Nephron (organoid): ENCODE measurements around the gene STK16.
"Not testable (repeated sequence)": the region's sequence is repeated elsewhere in the genome, so short reads cannot be mapped to it uniquely, and the experiment has no call there.

Experiments used
- H3K27ac Mint-ChIP-seq, 3 experiments: 2 replicates each; pipeline ENCODE4 v1.8.0; 2020; ENCODE audit warnings: mixed read lengths in 3 of 3, mild to moderate bottlenecking in 2 of 3, moderate library complexity in 1 of 3
- H3K27me3 Mint-ChIP-seq: 2 replicates; pipeline ENCODE4 v1.8.0; 2021; ENCODE audit warnings: low read depth, mild to moderate bottlenecking, moderate library complexity, mixed read lengths
- H3K36me3 Mint-ChIP-seq: 2 replicates; pipeline ENCODE4 v1.8.0; 2020; ENCODE audit warnings: low read depth, mixed read lengths
- H3K4me1 Mint-ChIP-seq: 2 replicates; pipeline ENCODE4 v1.8.0; 2020; ENCODE audit warnings: mixed read lengths
- H3K4me3 Mint-ChIP-seq, 3 experiments: 2 replicates each; pipeline ENCODE4 v1.8.0; 2020; ENCODE audit warnings: mild to moderate bottlenecking in 3 of 3, mixed read lengths in 3 of 3, moderate library complexity in 2 of 3
- H3K9me3 Mint-ChIP-seq: 2 replicates; pipeline ENCODE4 v1.8.0; 2020; ENCODE audit warnings: mixed read lengths
- CTCF ChIP-seq, 3 experiments: fragments of 200-600 bp; sonication (generic); IDR thresholded peaks; one replicate each; pipeline ENCODE4 v1.5.0; 2021; ENCODE audit warnings: antibody characterized with exemption in 3 of 3; ENCODE audit not compliant: unreplicated experiment in 3 of 3

STK16 gene

GRCh38 chr2:219252084-219252483 is 6.8 kb downstream of the STK16 start:
- H3K27ac Mint-ChIP-seq: peak overlapping the region in 1 of 3 experiments; percentile 68
- TF ChIP-seq CTCF (IDR thresholded peaks at IDR 0.05; ENCODE audit: unreplicated experiment in 3 of 3): no peak
- peaks cover 62% of the 10 kb centered on the region for H3K27me3 Mint-ChIP-seq
- no peaks in the 10 kb centered on the region for H3K9me3 Mint-ChIP-seq
- no peaks in the 10 kb centered on the region for H3K36me3 Mint-ChIP-seq
- peaks cover 49% of the 10 kb centered on the region for H3K4me1 Mint-ChIP-seq
- H3K4me3 Mint-ChIP-seq: peak overlapping the region; percentile 15 to 83 (median 77)

GRCh38 chr2:219252570-219252899 is 7.3 kb downstream of the STK16 start:
- Mint-ChIP-seq H3K27ac (peak overlapping the region; percentile 15 to 75 (median 45)), H3K9me3 (no peaks in the 10 kb centered on the region), H3K4me1 (peaks cover 49% of the 10 kb centered on the region), H3K27me3 (peaks cover 62% of the 10 kb centered on the region), H3K4me3 (peak overlapping the region; percentile 77 to 83 (median 77)), H3K36me3 (no peaks in the 10 kb centered on the region)
- no peak for TF ChIP-seq CTCF (IDR thresholded peaks at IDR 0.05; ENCODE audit: unreplicated experiment in 3 of 3)

GRCh38 chr2:219252900-219253752 is 7.8 kb downstream of the STK16 start, which contains the start of gene TUBA4B:
TUBA4B (plus strand) TSS chr2:219253243; CDS start chr2:219253408, 165 bp downstream.
- Mint-ChIP-seq H3K27ac (peak within 1 kb of the TSS; percentile 15 to 75 (median 45)), H3K4me3 (peak within 1 kb of the TSS; percentile 77 to 83 (median 77)), H3K9me3 (no peaks in the 10 kb centered on the region), H3K36me3 (no peaks in the 10 kb centered on the region), H3K4me1 (peaks cover 49% of the 10 kb centered on the region), H3K27me3 (peaks cover 63% of the 10 kb centered on the region)
- TF ChIP-seq CTCF (IDR thresholded peaks at IDR 0.05; ENCODE audit: unreplicated experiment in 3 of 3): no peak

GRCh38 chr2:219253753-219254589 is 8.7 kb downstream of the STK16 start, which contains the start of gene TUBA4A:
TUBA4A (minus strand) TSS chr2:219253918; CDS start chr2:219253858, 60 bp downstream.
- peaks cover 71% of the 10 kb centered on the region for H3K27me3 Mint-ChIP-seq
- peaks cover 43% of the 10 kb centered on the region for H3K4me1 Mint-ChIP-seq
- H3K36me3 Mint-ChIP-seq: no peaks in the 10 kb centered on the region
- no peak for TF ChIP-seq CTCF (IDR thresholded peaks at IDR 0.05; ENCODE audit: unreplicated experiment in 3 of 3)
- H3K9me3 Mint-ChIP-seq: no peaks in the 10 kb centered on the region
- H3K4me3 Mint-ChIP-seq: peak within 1 kb of the TSS; percentile 77 to 83 (median 81)
- peak within 1 kb of the TSS; percentile 15 to 75 (median 45) for H3K27ac Mint-ChIP-seq

- Mint-ChIP-seq H3K36me3 (no peaks in the 10 kb centered on the region), H3K4me1 (peaks cover 36% of the 10 kb centered on the region), H3K4me3 (peak overlapping the region; percentile 56 to 81 (median 64)), H3K27me3 (peaks cover 76% of the 10 kb centered on the region), H3K27ac (no peak overlapping the region), H3K9me3 (no peaks in the 10 kb centered on the region)
- TF ChIP-seq CTCF (IDR thresholded peaks at IDR 0.05; ENCODE audit: unreplicated experiment in 3 of 3): no peak
Measured at GRCh38 chr2:219254590-219255201, 9.4 kb downstream of the STK16 start.

- not testable (repeated sequence) for H3K27ac Mint-ChIP-seq, H3K36me3 Mint-ChIP-seq, H3K4me1 Mint-ChIP-seq, H3K9me3 Mint-ChIP-seq, H3K4me3 Mint-ChIP-seq
- H3K27me3 Mint-ChIP-seq: peaks cover 57% of the 10 kb centered on the region
Measured at GRCh38 chr2:219258942-219259341, 13.7 kb downstream of the STK16 start.
